Astrocyte of the spinal cord (primary cell): ENCODE measurements around the gene LIPG.

ENCODE experiments used
- DNase-seq: peaks from one replicate; pipeline ENCODE4 v3.0.0; 2011; ENCODE audit warnings: low read depth, low spot score
- H3K4me3 ChIP-seq: 2 replicates; pipeline ENCODE4 v1.5.1; 2011; ENCODE audit warnings: low read depth, mild to moderate bottlenecking, low read length, moderate library complexity
- CTCF ChIP-seq: IDR thresholded peaks from 2 replicates; pipeline ENCODE4 v1.5.1; 2012; ENCODE audit warnings: low read depth, mild to moderate bottlenecking, low read length, inconsistent platforms
- in situ Hi-C: cut with HindIII; loops from 2 replicates; pipeline ENCODE4 v1.10.0; 2017; ENCODE audit warnings: low sequenced_read_pairs

Gene LIPG

GRCh38 chr18:49616618-49617328 is 54.9 kb downstream of the LIPG start:
- no peak overlapping the region for H3K4me3 ChIP-seq
- no peak for DNase-seq
- in situ Hi-C loops: no loop called here
- no peak for TF ChIP-seq CTCF

GRCh38 chr18:49617329-49617695 is 55.5 kb downstream of the LIPG start:
- H3K4me3 ChIP-seq: no peak overlapping the region
- TF ChIP-seq CTCF: no peak
- DNase-seq: no peak
- in situ Hi-C loops: no loop called here

- H3K4me3 ChIP-seq: no peak overlapping the region
- in situ Hi-C loops: no loop called here
- DNase-seq: no peak
- TF ChIP-seq CTCF: no peak
Observed at GRCh38 chr18:49617865-49618264, 56.0 kb downstream of the LIPG start.

DNA sequence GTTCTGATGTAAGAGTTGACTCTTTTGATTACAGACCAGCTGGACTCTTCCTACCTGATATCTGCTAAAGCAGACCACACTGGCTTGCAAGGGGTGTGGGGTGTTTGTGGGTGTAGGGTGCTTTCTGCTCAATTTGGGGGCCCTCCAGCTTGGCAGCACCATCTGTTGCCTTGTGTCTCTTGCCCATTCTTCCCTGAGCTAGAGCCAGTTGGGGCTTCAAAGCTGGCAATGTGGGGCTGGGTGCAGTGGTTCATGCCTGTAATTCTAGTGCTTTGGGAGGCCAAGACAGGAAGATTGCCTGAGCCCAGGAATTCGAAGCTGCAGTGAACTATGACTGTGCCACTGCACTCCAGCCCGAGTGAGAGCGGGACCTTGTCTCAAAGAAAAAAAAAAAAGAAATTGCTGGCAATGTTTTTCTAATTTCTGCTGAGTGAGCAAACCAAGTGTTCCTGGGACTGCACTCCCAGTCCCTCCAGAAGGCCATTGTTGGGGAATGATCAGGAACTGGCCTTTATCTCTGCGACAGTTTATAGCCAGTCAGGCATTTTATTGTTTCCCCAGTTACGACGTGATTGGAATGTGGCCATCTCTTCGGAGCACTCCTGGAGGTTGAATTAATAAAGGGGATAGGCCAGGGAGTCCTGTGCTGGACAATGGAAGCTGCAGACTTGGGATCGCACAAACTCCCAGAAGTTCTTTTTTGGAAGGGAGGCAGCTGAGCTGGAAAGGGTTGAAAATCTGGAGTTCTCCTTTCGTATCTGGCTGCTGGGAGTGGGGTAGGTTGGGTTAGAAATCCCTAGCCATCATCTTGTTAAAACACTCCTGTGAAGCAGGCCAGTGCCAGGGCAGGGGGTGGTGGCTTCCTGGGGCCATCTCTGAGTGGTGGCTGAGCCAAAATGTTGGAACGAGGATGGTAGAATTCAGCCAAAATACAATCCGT is 57.2 kb downstream of the LIPG start:
- DNase-seq: no peak
- in situ Hi-C loops: no loop called here
- no peak for TF ChIP-seq CTCF
- no peak overlapping the region for H3K4me3 ChIP-seq

DNA sequence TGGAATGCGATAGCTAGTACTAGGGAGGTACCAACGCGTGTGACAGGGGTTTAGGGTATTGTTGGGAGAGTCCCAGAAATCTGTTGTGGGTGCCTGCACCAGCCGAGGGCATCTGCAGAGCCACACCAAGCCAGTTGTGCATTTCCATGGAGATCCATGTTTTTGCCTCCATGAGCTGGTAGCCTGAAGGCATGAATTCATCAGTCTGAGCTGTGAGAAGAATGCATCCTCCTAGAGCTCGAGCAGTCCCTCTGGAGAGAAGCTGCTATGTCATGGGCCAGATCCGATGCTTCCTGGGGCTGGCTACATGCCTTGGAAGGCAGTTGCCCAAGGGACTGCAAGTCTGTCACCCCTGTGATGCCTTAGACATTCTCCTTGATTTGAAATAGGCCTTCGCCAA is 57.9 kb downstream of the LIPG start:
- in situ Hi-C loops: no loop called here
- DNase-seq: no peak
- TF ChIP-seq CTCF: no peak

DNA sequence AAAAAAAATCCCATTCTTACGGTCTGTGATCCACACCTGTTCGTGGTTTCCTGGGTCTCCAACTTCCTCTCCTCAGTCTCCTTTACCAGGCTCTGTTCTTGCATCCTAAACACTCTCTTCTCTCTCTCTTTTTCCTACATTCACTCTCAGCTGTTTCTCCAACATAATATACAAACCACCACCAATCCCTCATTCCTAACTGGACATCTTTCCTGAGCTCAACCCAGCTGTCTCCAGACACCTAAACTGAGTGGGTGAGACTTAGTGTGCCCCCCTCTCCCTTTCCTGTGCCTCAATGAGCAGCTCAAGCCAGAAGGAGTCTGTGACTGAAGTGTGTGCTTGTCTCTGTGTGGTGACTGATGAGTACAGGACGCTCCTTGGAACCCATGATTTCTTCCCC is 59.4 kb downstream of the LIPG start:
- in situ Hi-C loops: no loop called here
- TF ChIP-seq CTCF: no peak
- H3K4me3 ChIP-seq: no peak overlapping the region
- no peak for DNase-seq

More for the DNA sequence above, 57.9 kb downstream of the LIPG start:
- H3K4me3 ChIP-seq: no peak overlapping the region
